Small intestine (tissue), 7 donors: ENCODE data around the gene RAVER2. TPM values are rescaled to one million over a fixed set of nuclear protein-coding genes. Genes with fewer than 3 reads are reported as not detected.

Source experiments
- DNase-seq, 2 donors: peaks; one replicate each; pipeline versions ENCODE4 v3.0.0 to v3.0.0-alpha.2; 2013
- FAIRE-seq: peaks from 2 replicates; lab custom pipeline; 2012; peaks lifted over from hg19 to GRCh38; lab: Jason Lieb, UNC
- H3K27ac ChIP-seq, 3 donors: one replicate each; pipeline ENCODE4 v1.5.1; 2013; ENCODE audit warnings: low read length in 2 of 3, mild to moderate bottlenecking in 2 of 3, control low read depth in 1 of 3, inconsistent platforms in 1 of 3, low read depth in 1 of 3, moderate library complexity in 1 of 3
- H3K27me3 ChIP-seq, 3 donors: one replicate each; pipeline ENCODE4 v1.6.1; 2013; ENCODE audit warnings: low read length in 3 of 3, inconsistent platforms in 1 of 3; ENCODE audit not compliant: control insufficient read depth in 3 of 3, insufficient read depth in 3 of 3
- H3K36me3 ChIP-seq, 3 donors: one replicate each; pipeline ENCODE4 v1.6.1; 2013; ENCODE audit warnings: low read length in 3 of 3, inconsistent platforms in 1 of 3, low read depth in 1 of 3, mild to moderate bottlenecking in 1 of 3, moderate library complexity in 1 of 3; ENCODE audit not compliant: control insufficient read depth in 3 of 3, insufficient read depth in 2 of 3
- H3K4me1 ChIP-seq, 3 donors: one replicate each; pipeline ENCODE4 v1.6.1; 2013; ENCODE audit warnings: low read length in 2 of 3, inconsistent platforms in 1 of 3, low read depth in 1 of 3, mild to moderate bottlenecking in 1 of 3, moderate library complexity in 1 of 3; ENCODE audit not compliant: control insufficient read depth in 3 of 3, insufficient read depth in 2 of 3
- H3K4me3 ChIP-seq, 3 donors: one replicate each; pipeline ENCODE4 v1.5.1; 2013; ENCODE audit warnings: low read length in 3 of 3, control low read depth in 1 of 3, inconsistent platforms in 1 of 3, low read depth in 1 of 3, mild to moderate bottlenecking in 1 of 3, moderate library complexity in 1 of 3
- H3K9me3 ChIP-seq, 2 donors: one replicate each; pipeline ENCODE4 v1.6.1; 2013; ENCODE audit warnings: low read depth in 1 of 2, low read length in 1 of 2; ENCODE audit not compliant: control insufficient read depth in 2 of 2, insufficient read depth in 1 of 2
- WGBS, 3 donors: extraction: QIAGEN DNeasy Blood & Tissue Kit; methylation state at CpG; one replicate each; pipeline ENCODE4 v1.1.7; 2013; 5-methylcytosine and 5-hydroxymethylcytosine counted together
- polyA plus RNA-seq, 4 donors: library from polyadenylated mRNA; stranded (reverse) in 3 of 4; unstranded in 1 of 4; fragments of 200-250 nt in 3 of 4; fragments of 120-200 nt in 1 of 4; gene quantifications; one replicate each; pipeline versions ENCODE4 v1.2.1 to v1.2.3, GENCODE V29; 2013
- donor health status: healthy with polysubstance abuse.
- donor health status: control.
- donor health status: control.
- donor health status: Bipolar disorder and iron deficiency.
- donor health status: healthy.

RAVER2 gene
- polyA plus RNA-seq, 4 donors, result 15.3 to 45.4 (median 30.8) TPM

DNA sequence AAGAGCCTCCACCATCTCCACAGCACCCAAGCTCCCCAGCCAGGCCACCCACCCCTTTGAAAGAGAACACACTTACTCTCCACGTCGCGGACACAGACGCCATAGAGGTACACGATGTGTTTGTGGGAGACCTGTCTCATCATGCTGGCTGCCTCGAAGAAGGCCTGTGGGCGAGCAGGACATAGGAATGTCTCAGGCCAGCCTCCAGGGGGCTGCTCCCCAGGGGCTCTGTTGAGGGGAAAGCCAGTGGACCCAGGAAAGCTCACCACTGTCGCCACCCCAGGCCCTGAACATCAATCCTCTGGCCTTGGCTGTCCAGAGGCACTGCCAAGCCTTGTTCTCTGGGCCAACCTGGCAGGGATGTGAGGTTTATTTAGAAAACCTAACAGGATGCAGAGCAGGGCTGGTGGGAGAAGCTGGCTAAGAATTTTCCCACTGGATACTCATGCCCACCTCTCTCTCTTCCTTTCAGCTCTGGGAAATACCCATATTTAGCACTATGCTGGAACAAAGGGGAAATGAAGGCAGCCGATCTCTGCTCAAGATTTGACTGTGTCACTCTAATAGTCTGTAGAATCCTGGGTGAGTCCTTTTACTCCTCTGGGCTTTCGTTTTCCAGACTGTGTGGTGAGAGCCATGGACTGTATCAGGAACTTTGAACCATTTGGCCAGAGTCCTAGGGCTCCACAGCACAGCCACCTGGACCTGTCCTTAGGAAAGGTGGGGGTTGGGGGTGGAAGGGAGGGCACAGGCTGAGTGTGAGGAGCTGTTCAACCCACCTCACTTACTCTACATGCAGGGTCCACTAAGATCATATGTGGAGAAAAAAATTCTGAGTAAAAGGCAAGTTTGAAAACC, 101.9 kb downstream of the RAVER2 start:
- H3K4me1 ChIP-seq, result peaks cover 0 to 2% (median 0%) of the 10 kb centered on the region in 3 donors
- H3K9me3 ChIP-seq, result no peaks in the 10 kb centered on the region
- WGBS, 3 donors, result 85 to 90% (median 85%) methylated on average over 10 of the region's 10 CpGs
- H3K27me3 ChIP-seq, result no peaks in the 10 kb centered on the region
- FAIRE-seq (no peak), DNase-seq (peak in 1 of 2 donors; percentile 72)
- H3K27ac ChIP-seq, result no peak overlapping the region
- peaks cover 2 to 76% (median 9%) of the 10 kb centered on the region in 3 donors for H3K36me3 ChIP-seq
- H3K4me3 ChIP-seq, result no peak overlapping the region

GRCh38 chr1:64847666-64848065, 102.8 kb downstream of the RAVER2 start:
- Histone ChIP-seq H3K27ac (no peak overlapping the region), H3K36me3 (peaks cover 2 to 80% (median 11%) of the 10 kb centered on the region in 3 donors), H3K27me3 (no peaks in the 10 kb centered on the region), H3K9me3 (no peaks in the 10 kb centered on the region), H3K4me3 (no peak overlapping the region), H3K4me1 (no peaks in the 10 kb centered on the region)
- FAIRE-seq, result no peak
- WGBS, 3 donors, result 91 to 98% (median 95%) methylated on average over 4 of the region's 4 CpGs
- DNase-seq, result no peak

DNA sequence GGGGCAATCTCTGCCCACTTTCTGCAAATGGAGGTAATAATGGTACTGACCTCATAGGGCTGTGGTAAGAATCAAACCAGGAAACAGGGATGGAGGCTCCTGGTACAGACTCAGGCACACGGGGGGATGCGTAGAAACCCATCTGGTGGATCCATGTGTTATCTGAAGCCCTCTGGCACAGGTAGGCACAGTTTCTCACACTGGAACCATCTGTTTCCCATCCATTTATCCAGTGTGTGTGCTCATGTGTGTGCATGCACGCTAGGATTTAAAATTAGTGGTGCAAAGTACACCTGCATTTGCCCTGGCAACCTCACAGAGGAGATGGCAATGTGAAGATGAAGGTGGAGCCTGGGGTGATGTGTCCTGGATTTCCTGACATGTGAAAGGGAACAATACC, 103.3 kb downstream of the RAVER2 start:
- Histone ChIP-seq H3K4me3 (no peak overlapping the region), H3K4me1 (no peaks in the 10 kb centered on the region), H3K9me3 (no peaks in the 10 kb centered on the region), H3K36me3 (peaks cover 3 to 84% (median 11%) of the 10 kb centered on the region in 3 donors), H3K27ac (no peak overlapping the region), H3K27me3 (no peaks in the 10 kb centered on the region)
- FAIRE-seq (no peak), DNase-seq (no peak)
- 76 to 92% (median 79%) methylated on average over 3 of the region's 3 CpGs for WGBS, 3 donors

GRCh38 chr1:64848803-64849202, 103.9 kb downstream of the RAVER2 start:
- WGBS, 3 donors, result 87 to 95% (median 94%) methylated on average over 4 of the region's 4 CpGs

DNA sequence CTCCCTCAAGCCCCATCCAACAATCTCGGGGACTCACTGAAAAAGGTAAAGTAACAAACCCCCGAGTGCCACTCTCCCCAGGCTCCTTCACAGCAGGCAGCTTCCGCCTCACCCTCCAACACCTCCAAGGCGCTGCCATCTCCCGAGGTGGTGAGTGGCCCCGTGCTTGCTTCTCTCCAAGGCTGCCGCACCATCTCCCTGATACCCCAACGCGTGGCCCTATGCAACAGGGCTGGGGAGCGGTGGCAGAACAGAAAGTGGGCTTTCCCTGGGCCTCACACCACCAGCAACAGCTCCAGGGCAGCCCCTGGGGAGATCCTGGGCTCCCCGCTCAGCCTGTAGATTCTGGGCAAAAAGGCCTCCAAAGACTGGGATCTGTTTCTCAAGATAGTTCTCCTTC, 105.1 kb downstream of the RAVER2 start:
- 95 to 97% (median 95%) methylated on average over 11 of the region's 11 CpGs for WGBS, 3 donors
- H3K27ac ChIP-seq, result no peak overlapping the region
- no peaks in the 10 kb centered on the region for H3K27me3 ChIP-seq
- peaks cover 4 to 86% (median 11%) of the 10 kb centered on the region in 3 donors for H3K36me3 ChIP-seq
- no peak for DNase-seq
- H3K4me3 ChIP-seq, result no peak overlapping the region
- no peaks in the 10 kb centered on the region for H3K9me3 ChIP-seq
- no peak for FAIRE-seq
- no peaks in the 10 kb centered on the region for H3K4me1 ChIP-seq

More at GRCh38 chr1:64848803-64849202, 103.9 kb downstream of the RAVER2 start:
- Histone ChIP-seq H3K4me1 (no peaks in the 10 kb centered on the region), H3K27ac (no peak overlapping the region), H3K9me3 (no peaks in the 10 kb centered on the region), H3K4me3 (no peak overlapping the region), H3K36me3 (peaks cover 2 to 87% (median 10%) of the 10 kb centered on the region in 3 donors), H3K27me3 (no peaks in the 10 kb centered on the region)
- DNase-seq (no peak), FAIRE-seq (no peak)

GRCh38 chr1:64850846-64851245, 106.0 kb downstream of the RAVER2 start:
- Histone ChIP-seq H3K36me3 (peaks cover 4 to 81% (median 15%) of the 10 kb centered on the region in 3 donors), H3K9me3 (no peaks in the 10 kb centered on the region), H3K27ac (no peak overlapping the region), H3K4me1 (no peaks in the 10 kb centered on the region), H3K4me3 (no peak overlapping the region), H3K27me3 (no peaks in the 10 kb centered on the region)
- DNase-seq, result no peak
- 88 to 94% (median 92%) methylated on average over 10 of the region's 10 CpGs for WGBS, 3 donors
- FAIRE-seq, result no peak

DNA sequence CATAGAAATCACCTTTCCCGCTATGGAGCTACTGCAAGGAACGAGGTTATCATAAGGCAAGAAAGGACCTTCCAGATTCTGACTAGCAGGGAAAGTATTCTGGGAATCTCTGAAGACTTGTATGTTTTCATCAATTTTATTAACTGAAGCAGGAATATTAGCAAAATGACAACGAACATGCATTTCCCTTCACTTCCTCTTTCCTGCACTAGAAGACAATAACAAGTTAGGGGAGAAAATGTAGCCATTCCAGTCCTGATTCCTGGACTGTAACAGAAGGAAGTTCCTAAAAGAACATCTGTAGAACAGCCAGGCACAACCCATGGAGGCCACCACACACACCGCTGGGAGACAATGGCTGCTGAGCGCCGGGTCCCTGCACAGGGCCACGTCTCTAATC, 106.8 kb downstream of the RAVER2 start:
- Histone ChIP-seq H3K27me3 (no peaks in the 10 kb centered on the region), H3K27ac (no peak overlapping the region), H3K36me3 (peaks cover 6 to 82% (median 15%) of the 10 kb centered on the region in 3 donors), H3K4me3 (no peak overlapping the region), H3K4me1 (no peaks in the 10 kb centered on the region), H3K9me3 (no peaks in the 10 kb centered on the region)
- 85 to 91% (median 90%) methylated on average over 7 of the region's 7 CpGs for WGBS, 3 donors
- FAIRE-seq, result no peak
- no peak for DNase-seq

DNA sequence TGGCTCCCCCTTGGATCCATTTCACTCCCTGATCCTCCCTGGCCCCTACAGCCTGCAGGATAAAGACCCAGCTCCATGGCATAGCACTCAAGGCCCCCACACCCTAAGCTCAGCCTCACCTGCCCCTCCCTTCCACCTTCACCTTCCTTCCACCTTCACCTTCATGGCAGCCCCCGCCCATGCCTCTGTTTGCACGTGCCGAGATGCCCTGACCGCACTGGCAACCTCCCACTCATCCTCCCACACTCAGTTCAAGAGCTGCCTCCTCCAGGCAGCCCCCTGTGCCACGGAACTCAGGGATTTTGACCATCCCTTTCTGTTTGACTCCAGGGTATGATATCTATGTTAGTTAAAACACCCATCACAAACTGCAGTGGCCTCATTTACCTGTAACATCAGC, 109.8 kb downstream of the RAVER2 start:
- WGBS, 3 donors, result 87 to 96% (median 95%) methylated on average over 5 of the region's 5 CpGs
- Histone ChIP-seq H3K36me3 (peaks cover 13 to 83% (median 28%) of the 10 kb centered on the region in 3 donors), H3K27ac (no peak overlapping the region), H3K9me3 (no peaks in the 10 kb centered on the region), H3K27me3 (no peaks in the 10 kb centered on the region), H3K4me1 (no peaks in the 10 kb centered on the region), H3K4me3 (no peak overlapping the region)
- DNase-seq (no peak), FAIRE-seq (no peak)
